Smooth muscle cell (in vitro differentiated cells): ENCODE results near the gene FXN. TPM values are rescaled to one million over a fixed set of nuclear protein-coding genes. Genes with fewer than 3 reads are reported as not detected.

Source experiments
- DNase-seq: peaks from one replicate; lab custom pipeline; 2025; ENCODE audit not compliant: unreplicated experiment; lab: John Stamatoyannopoulos, UW
- H2AFZ ChIP-seq: fragments of 200-600 bp; sonication (generic); 2 replicates; pipeline ENCODE4 v1.6.0; 2016; ENCODE audit warnings: antibody characterized with exemption, low read depth, mild to moderate bottlenecking
- H3F3A ChIP-seq: fragments of 200-600 bp; sonication (generic); 2 replicates; pipeline ENCODE4 v1.6.0; 2017; ENCODE audit warnings: antibody characterized with exemption, low read depth
- H3K27ac ChIP-seq: fragments of 200-600 bp; sonication (generic); 2 replicates; pipeline ENCODE4 v1.5.1; 2016; ENCODE audit warnings: low read depth, mild to moderate bottlenecking
- H3K27me3 ChIP-seq: fragments of 200-600 bp; sonication (generic); 2 replicates; pipeline ENCODE4 v1.6.1; 2016; ENCODE audit warnings: low read depth, mild to moderate bottlenecking
- H3K36me3 ChIP-seq: fragments of 200-600 bp; sonication (generic); 2 replicates; pipeline ENCODE4 v1.5.1; 2016; ENCODE audit warnings: low read depth
- H3K4me1 ChIP-seq: fragments of 200-600 bp; sonication (generic); 2 replicates; pipeline ENCODE4 v1.5.1; 2016; ENCODE audit warnings: low read depth
- H3K4me2 ChIP-seq: fragments of 200-600 bp; sonication (generic); 2 replicates; pipeline ENCODE4 v1.6.0; 2016; ENCODE audit warnings: mild to moderate bottlenecking
- H3K4me3 ChIP-seq: fragments of 200-600 bp; sonication (generic); 2 replicates; pipeline ENCODE4 v1.5.1; 2016; ENCODE audit warnings: mild to moderate bottlenecking
- H3K79me2 ChIP-seq: fragments of 200-600 bp; sonication (generic); 2 replicates; pipeline ENCODE4 v1.6.0; 2016; ENCODE audit warnings: low read depth, mild to moderate bottlenecking
- H3K9ac ChIP-seq: fragments of 200-600 bp; sonication (generic); 2 replicates; pipeline ENCODE4 v1.6.0; 2016; ENCODE audit warnings: low read depth
- H3K9me3 ChIP-seq: fragments of 200-600 bp; sonication (generic); replicated peaks from 2 replicates; pipeline ENCODE4 v1.5.1; 2016; ENCODE audit warnings: low read depth
- H4K20me1 ChIP-seq: fragments of 200-600 bp; sonication (generic); 2 replicates; pipeline ENCODE4 v1.6.0; 2016; ENCODE audit warnings: low read depth
- WGBS: methylation state at CpG from one replicate; pipeline ENCODE4 v1.1.7; 2016; ENCODE audit warnings: low lambda C conversion rate; 5-methylcytosine and 5-hydroxymethylcytosine counted together
- polyA plus RNA-seq: library from polyadenylated mRNA; unstranded; fragments of >200 nt; fragmentation: Nextera tagmentation; extraction: Ambion mirVana; gene quantifications from 2 replicates; pipeline ENCODE4 v1.2.1, GENCODE V29; 2016
- total RNA-seq: library from RNA; depleted of rRNA; stranded (reverse); fragments of >200 nt; gene quantifications from 2 replicates; pipeline ENCODE4 v1.2.3, GENCODE V29; 2014
- TF ChIP-seq, protein P1 (sequence below): fragments of 200-600 bp; sonication (generic); IDR thresholded peaks from 2 replicates; pipeline ENCODE4 v1.5.1; 2017; ENCODE audit warnings: borderline replicate concordance, mild to moderate bottlenecking, antibody characterized with exemption; ENCODE audit not compliant: insufficient read depth, poor library complexity, severe bottlenecking

The FXN gene
- total and polyA plus RNA-seq, 2 experiments from 2014 or later = 15.2 to 16.0 TPM

DNA sequence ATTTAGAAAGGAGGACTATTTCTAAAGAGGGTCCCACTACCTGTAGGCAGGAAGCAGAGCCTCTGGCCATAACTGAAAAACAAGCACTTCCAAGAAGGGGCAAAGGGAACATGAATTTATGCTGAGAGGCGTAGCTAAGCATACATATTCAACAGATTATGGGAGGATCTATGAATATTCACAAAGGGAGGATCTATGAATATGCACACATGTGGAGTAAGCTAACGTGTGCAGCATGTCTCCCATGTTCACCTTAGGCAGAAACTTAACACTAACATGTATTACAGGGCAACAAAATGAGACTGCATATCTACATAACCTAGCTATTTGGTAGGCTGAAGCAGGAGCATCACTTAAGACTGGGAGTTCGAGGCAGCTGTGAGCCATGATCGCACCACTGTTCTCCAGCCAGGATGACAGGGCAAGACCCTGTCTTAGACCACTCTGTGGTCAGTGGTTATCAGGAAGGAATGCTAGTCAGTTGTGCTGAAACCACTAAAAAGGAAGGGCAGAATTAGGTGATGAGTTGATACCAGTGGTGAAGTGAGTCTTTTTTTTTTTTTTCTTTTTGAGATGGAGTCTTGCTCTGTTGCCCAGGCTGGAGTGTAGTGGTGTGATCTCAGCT is 20.8 kb downstream of the FXN start:
- Histone ChIP-seq H4K20me1 (no peaks in the 10 kb centered on the region), H3K4me3 (no peak overlapping the region), H3K27me3 (no peaks in the 10 kb centered on the region), H3K79me2 (no peaks in the 10 kb centered on the region), H3K9me3 (no peaks in the 10 kb centered on the region), H3K27ac (no peak overlapping the region), H3K4me1 (no peaks in the 10 kb centered on the region), H3K4me2 (no peak overlapping the region), H3F3A (no peaks in the 10 kb centered on the region), H2AFZ (no peak overlapping the region), H3K9ac (no peak overlapping the region), H3K36me3 (no peaks in the 10 kb centered on the region)
- no peak for DNase-seq
- 86% methylated on average over 4 of the region's 4 CpGs for WGBS
- TF ChIP-seq, protein P1, sequence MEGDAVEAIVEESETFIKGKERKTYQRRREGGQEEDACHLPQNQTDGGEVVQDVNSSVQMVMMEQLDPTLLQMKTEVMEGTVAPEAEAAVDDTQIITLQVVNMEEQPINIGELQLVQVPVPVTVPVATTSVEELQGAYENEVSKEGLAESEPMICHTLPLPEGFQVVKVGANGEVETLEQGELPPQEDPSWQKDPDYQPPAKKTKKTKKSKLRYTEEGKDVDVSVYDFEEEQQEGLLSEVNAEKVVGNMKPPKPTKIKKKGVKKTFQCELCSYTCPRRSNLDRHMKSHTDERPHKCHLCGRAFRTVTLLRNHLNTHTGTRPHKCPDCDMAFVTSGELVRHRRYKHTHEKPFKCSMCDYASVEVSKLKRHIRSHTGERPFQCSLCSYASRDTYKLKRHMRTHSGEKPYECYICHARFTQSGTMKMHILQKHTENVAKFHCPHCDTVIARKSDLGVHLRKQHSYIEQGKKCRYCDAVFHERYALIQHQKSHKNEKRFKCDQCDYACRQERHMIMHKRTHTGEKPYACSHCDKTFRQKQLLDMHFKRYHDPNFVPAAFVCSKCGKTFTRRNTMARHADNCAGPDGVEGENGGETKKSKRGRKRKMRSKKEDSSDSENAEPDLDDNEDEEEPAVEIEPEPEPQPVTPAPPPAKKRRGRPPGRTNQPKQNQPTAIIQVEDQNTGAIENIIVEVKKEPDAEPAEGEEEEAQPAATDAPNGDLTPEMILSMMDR = no peak

DNA sequence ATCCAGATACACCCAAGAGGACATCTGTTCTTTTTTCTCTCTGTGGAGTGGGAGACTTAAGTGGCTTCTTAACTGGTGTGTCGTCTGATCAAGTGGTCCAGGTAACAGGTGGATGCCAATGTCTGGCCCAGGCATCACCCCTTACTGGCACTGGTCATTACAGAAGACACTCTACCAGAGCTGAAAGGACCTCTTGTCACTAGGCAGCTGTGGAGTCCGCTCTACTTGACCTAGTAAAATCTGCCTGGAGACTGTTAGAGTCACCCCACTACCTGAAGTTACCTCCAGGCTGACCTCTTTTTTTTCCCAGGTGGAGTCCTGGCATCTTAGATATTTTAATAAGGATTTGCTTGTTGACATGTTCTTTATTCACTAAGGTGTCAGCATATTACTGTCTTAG is 22.5 kb downstream of the FXN start:
- H3K27ac ChIP-seq = no peak overlapping the region
- H3F3A ChIP-seq = no peaks in the 10 kb centered on the region
- H3K36me3 ChIP-seq = no peaks in the 10 kb centered on the region
- H3K4me1 ChIP-seq = no peaks in the 10 kb centered on the region
- no peaks in the 10 kb centered on the region for H3K27me3 ChIP-seq
- H4K20me1 ChIP-seq = no peaks in the 10 kb centered on the region
- no peak overlapping the region for H3K4me2 ChIP-seq
- no peak for DNase-seq
- no peaks in the 10 kb centered on the region for H3K79me2 ChIP-seq
- TF ChIP-seq, protein P1 = no peak
- no peak overlapping the region for H2AFZ ChIP-seq
- H3K9ac ChIP-seq = no peak overlapping the region
- no peak overlapping the region for H3K4me3 ChIP-seq
- H3K9me3 ChIP-seq = no peaks in the 10 kb centered on the region
- 95% methylated on average over 2 of the region's 2 CpGs for WGBS

DNA sequence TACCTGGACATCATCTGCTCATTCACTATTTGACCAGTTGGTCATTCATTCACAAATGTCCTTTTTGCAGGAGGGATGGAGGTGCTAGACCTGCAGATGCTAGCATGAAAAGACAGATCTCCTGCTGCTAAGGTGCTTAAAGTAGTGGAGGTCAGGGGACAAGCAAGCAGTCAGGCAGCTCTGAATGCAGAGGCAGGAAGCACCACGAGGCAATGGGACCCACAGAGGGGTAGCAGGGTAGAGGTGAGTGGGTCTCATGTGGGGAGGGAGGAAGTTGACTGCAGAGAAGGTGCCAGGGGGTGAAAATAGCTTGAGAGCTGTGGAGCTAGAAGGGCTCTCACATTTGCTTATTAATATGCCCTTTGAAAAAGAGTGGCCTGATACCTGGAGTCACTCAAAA is 25.2 kb downstream of the FXN start:
- H2AFZ ChIP-seq = no peak overlapping the region
- no peak overlapping the region for H3K4me3 ChIP-seq
- no peaks in the 10 kb centered on the region for H3F3A ChIP-seq
- WGBS = 53% methylated on average over 1 of the region's 1 CpG
- H3K9me3 ChIP-seq = no peaks in the 10 kb centered on the region
- H3K4me1 ChIP-seq = no peaks in the 10 kb centered on the region
- no peak overlapping the region for H3K9ac ChIP-seq
- H3K27me3 ChIP-seq = no peaks in the 10 kb centered on the region
- no peaks in the 10 kb centered on the region for H3K36me3 ChIP-seq
- no peak overlapping the region for H3K4me2 ChIP-seq
- no peak overlapping the region for H3K27ac ChIP-seq
- H4K20me1 ChIP-seq = no peaks in the 10 kb centered on the region
- no peaks in the 10 kb centered on the region for H3K79me2 ChIP-seq
- TF ChIP-seq, protein P1 = no peak
- DNase-seq = no peak

DNA sequence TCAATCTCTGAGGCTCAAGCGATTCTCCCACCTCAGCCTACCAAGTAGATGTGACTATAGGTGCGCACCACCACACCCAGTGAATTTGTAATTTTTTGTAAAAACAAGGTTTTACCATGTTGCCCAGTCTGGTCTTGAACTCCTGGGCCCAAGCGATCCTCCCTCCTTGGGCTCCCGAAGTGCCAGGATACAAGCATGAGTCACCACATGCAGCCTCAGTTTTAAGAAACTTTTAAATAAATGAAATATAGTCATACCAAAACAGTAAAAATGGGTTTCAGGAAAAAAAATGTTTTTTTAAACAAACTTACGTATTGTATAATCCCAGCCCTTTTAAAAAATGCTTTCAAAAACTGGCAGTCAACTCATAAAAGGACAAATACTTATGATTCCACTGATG is 26.6 kb downstream of the FXN start:
- Histone ChIP-seq H3K4me2 (no peak overlapping the region), H3K79me2 (no peaks in the 10 kb centered on the region), H4K20me1 (no peaks in the 10 kb centered on the region), H3K4me3 (no peak overlapping the region), H3K27ac (no peak overlapping the region), H3K9me3 (no peaks in the 10 kb centered on the region), H3K9ac (no peak overlapping the region), H3K36me3 (no peaks in the 10 kb centered on the region), H3K27me3 (no peaks in the 10 kb centered on the region), H2AFZ (no peak overlapping the region), H3K4me1 (no peaks in the 10 kb centered on the region), H3F3A (no peaks in the 10 kb centered on the region)
- 98% methylated on average over 5 of the region's 5 CpGs for WGBS
- TF ChIP-seq, protein P1 = no peak
- DNase-seq = no peak
